OCI-LY1 (cell line): ENCODE data around the gene TRABD2A.

Experiments used
- H2AFZ ChIP-seq: fragments of 200-600 bp; sonication (generic), shearing (Covaris generic); 2 replicates; pipeline ENCODE4 v1.6.0; 2014; ENCODE audit warnings: antibody characterized with exemption, mild to moderate bottlenecking, low read length
- H3F3A ChIP-seq: fragments of 200-600 bp; sonication (generic), shearing (Covaris generic); 2 replicates; pipeline ENCODE4 v1.6.0; 2014; ENCODE audit warnings: mild to moderate bottlenecking, antibody characterized with exemption, low read length, moderate library complexity; ENCODE audit not compliant: insufficient read depth
- H3K27ac ChIP-seq: fragments of 200-600 bp; sonication (generic); 2 replicates; pipeline ENCODE4 v1.5.1; 2014; ENCODE audit warnings: low read length, mixed run types, mild to moderate bottlenecking, low read depth; ENCODE audit not compliant: poor library complexity, severe bottlenecking
- H3K27me3 ChIP-seq: fragments of 200-600 bp; sonication (generic); 2 replicates; pipeline ENCODE4 v1.6.0; 2014; ENCODE audit warnings: antibody characterized with exemption, mild to moderate bottlenecking, low read length, moderate library complexity; ENCODE audit not compliant: insufficient read depth
- H3K36me3 ChIP-seq: fragments of 200-600 bp; sonication (generic); 2 replicates; pipeline ENCODE4 v1.6.1; 2014; ENCODE audit warnings: mild to moderate bottlenecking, antibody characterized with exemption, low read length, moderate library complexity, mixed read lengths; ENCODE audit not compliant: insufficient read depth
- H3K4me1 ChIP-seq: fragments of 200-600 bp; sonication (generic); 2 replicates; pipeline ENCODE4 v1.5.1; 2014; ENCODE audit warnings: mild to moderate bottlenecking, low read length, moderate library complexity; ENCODE audit not compliant: insufficient read depth, severe bottlenecking
- H3K4me2 ChIP-seq: fragments of 200-600 bp; sonication (generic), shearing (Covaris generic); 2 replicates; pipeline ENCODE4 v1.6.1; 2014; ENCODE audit warnings: low read length
- H3K4me3 ChIP-seq: fragments of 200-600 bp; sonication (generic); 2 replicates; pipeline ENCODE4 v1.5.1; 2014; ENCODE audit warnings: low read length, low read depth, mild to moderate bottlenecking, mixed read lengths; ENCODE audit not compliant: poor library complexity, severe bottlenecking
- H3K79me2 ChIP-seq: fragments of 200-600 bp; shearing (Covaris generic); 2 replicates; pipeline ENCODE4 v1.6.1; 2016; ENCODE audit warnings: mixed run types, low read length, mixed read lengths; ENCODE audit not compliant: insufficient read depth
- H3K9ac ChIP-seq: fragments of 200-600 bp; sonication (generic), shearing (Covaris generic); 2 replicates; pipeline ENCODE4 v1.6.1; 2014; ENCODE audit warnings: mild to moderate bottlenecking, low read length, mixed read lengths
- H3K9me2 ChIP-seq: fragments of 200-600 bp; sonication (generic), shearing (Covaris generic); 2 replicates; pipeline ENCODE4 v1.6.1; 2014; ENCODE audit warnings: low read depth, mild to moderate bottlenecking, low read length, mixed read lengths
- H3K9me3 ChIP-seq: fragments of 200-600 bp; shearing (Covaris generic); 2 replicates; pipeline ENCODE4 v1.6.1; 2014; ENCODE audit warnings: low read length, mixed read lengths
- H4K20me1 ChIP-seq: fragments of 200-600 bp; sonication (generic), shearing (Covaris generic); 2 replicates; pipeline ENCODE4 v1.6.0; 2016; ENCODE audit warnings: mild to moderate bottlenecking, low read length; ENCODE audit not compliant: insufficient read depth
- CTCF ChIP-seq: fragments of 200-600 bp; sonication (generic), shearing (Covaris generic); IDR thresholded peaks from 2 replicates; pipeline ENCODE4 v1.5.1; 2017; ENCODE audit warnings: mild to moderate bottlenecking, antibody characterized with exemption, low read length, moderate library complexity, mixed read lengths
- EZH2 ChIP-seq: fragments of 200-600 bp; sonication (generic), shearing (Covaris generic); IDR thresholded peaks from 2 replicates; pipeline ENCODE4 v1.8.0; 2017; ENCODE audit warnings: borderline replicate concordance, mixed run types, mild to moderate bottlenecking, antibody characterized with exemption, low read length, moderate library complexity, mixed read lengths

TRABD2A gene

GRCh38 chr2:84808279-84808678 lies 72.6 kb downstream of the TRABD2A start:
- H3K9me3 ChIP-seq = no peaks in the 10 kb centered on the region
- H3K4me2 ChIP-seq = no peak overlapping the region
- no peaks in the 10 kb centered on the region for H3K27me3 ChIP-seq
- H3K79me2 ChIP-seq = no peaks in the 10 kb centered on the region
- no peak overlapping the region for H3K9ac ChIP-seq
- no peak overlapping the region for H2AFZ ChIP-seq
- TF ChIP-seq CTCF (no peak), EZH2 (no peak)
- H3K9me2 ChIP-seq = no peaks in the 10 kb centered on the region
- H3K36me3 ChIP-seq = no peaks in the 10 kb centered on the region
- H3K4me3 ChIP-seq = no peak overlapping the region
- no peaks in the 10 kb centered on the region for H3K4me1 ChIP-seq
- no peaks in the 10 kb centered on the region for H4K20me1 ChIP-seq
- no peak overlapping the region for H3K27ac ChIP-seq
- H3F3A ChIP-seq = no peaks in the 10 kb centered on the region

- no peak overlapping the region for H3K9ac ChIP-seq
- TF ChIP-seq EZH2 (no peak), CTCF (no peak)
- H3K27me3 ChIP-seq = no peaks in the 10 kb centered on the region
- no peaks in the 10 kb centered on the region for H3K9me3 ChIP-seq
- H4K20me1 ChIP-seq = no peaks in the 10 kb centered on the region
- no peaks in the 10 kb centered on the region for H3F3A ChIP-seq
- no peaks in the 10 kb centered on the region for H3K4me1 ChIP-seq
- H3K9me2 ChIP-seq = no peaks in the 10 kb centered on the region
- no peak overlapping the region for H3K4me2 ChIP-seq
- no peaks in the 10 kb centered on the region for H3K79me2 ChIP-seq
- no peak overlapping the region for H2AFZ ChIP-seq
- H3K4me3 ChIP-seq = no peak overlapping the region
- no peak overlapping the region for H3K27ac ChIP-seq
- H3K36me3 ChIP-seq = no peaks in the 10 kb centered on the region
Observed at GRCh38 chr2:84807063-84807485, 73.8 kb downstream of the TRABD2A start.

GRCh38 chr2:84805250-84805958 lies 75.5 kb downstream of the TRABD2A start:
- no peak overlapping the region for H2AFZ ChIP-seq
- H3K27me3 ChIP-seq = no peaks in the 10 kb centered on the region
- no peaks in the 10 kb centered on the region for H3F3A ChIP-seq
- no peak overlapping the region for H3K4me3 ChIP-seq
- no peaks in the 10 kb centered on the region for H3K36me3 ChIP-seq
- no peak overlapping the region for H3K9ac ChIP-seq
- H4K20me1 ChIP-seq = no peaks in the 10 kb centered on the region
- no peak overlapping the region for H3K27ac ChIP-seq
- no peaks in the 10 kb centered on the region for H3K9me3 ChIP-seq
- H3K4me2 ChIP-seq = no peak overlapping the region
- H3K9me2 ChIP-seq = no peaks in the 10 kb centered on the region
- TF ChIP-seq CTCF (no peak), EZH2 (no peak)
- H3K4me1 ChIP-seq = no peaks in the 10 kb centered on the region
- no peaks in the 10 kb centered on the region for H3K79me2 ChIP-seq
